DND-41 (cell line): ENCODE measurements around the gene NME3.

Experiments used
- ATAC-seq: fragments of 200-7000 bp; cut with Tn5 transposase; 3 replicates; pipeline ENCODE4 v1.9.1; 2021; ENCODE audit warnings: low read depth; ENCODE audit not compliant: insufficient read depth
- DNase-seq: peaks from one replicate; pipeline ENCODE4 v3.0.0-alpha.2; 2020
- H2AFZ ChIP-seq: 2 replicates; pipeline ENCODE4 v1.6.0; 2012; ENCODE audit warnings: low read depth, low read length
- H3K27ac ChIP-seq: 2 replicates; pipeline ENCODE4 v1.5.1; 2012; ENCODE audit warnings: low read length, inconsistent platforms
- H3K27me3 ChIP-seq: fragments of 200-600 bp; sonication (generic); 2 replicates; pipeline ENCODE4 v1.6.0; 2012; ENCODE audit warnings: low read length, mild to moderate bottlenecking, inconsistent platforms; ENCODE audit not compliant: insufficient read depth, poor library complexity
- H3K36me3 ChIP-seq: 2 replicates; pipeline ENCODE4 v1.5.1; 2012; ENCODE audit warnings: low read length, inconsistent platforms; ENCODE audit not compliant: insufficient read depth
- H3K4me1 ChIP-seq: 2 replicates; pipeline ENCODE4 v1.5.1; 2012; ENCODE audit warnings: mild to moderate bottlenecking, low read length; ENCODE audit not compliant: insufficient read depth
- H3K4me2 ChIP-seq: 2 replicates; pipeline ENCODE4 v1.6.0; 2012; ENCODE audit warnings: mild to moderate bottlenecking, moderate library complexity, low read length, inconsistent platforms; ENCODE audit not compliant: insufficient read depth
- H3K4me3 ChIP-seq, 2 experiments: fragments of 200-600 bp in 1 of 2; shearing (Covaris generic) in 1 of 2; 2 replicates each; pipeline ENCODE4 v1.5.1; 2012 to 2016; ENCODE audit warnings: inconsistent platforms in 2 of 2, low read length in 2 of 2, mild to moderate bottlenecking in 2 of 2, low read depth in 1 of 2, moderate library complexity in 1 of 2
- H3K79me2 ChIP-seq: 2 replicates; pipeline ENCODE4 v1.6.0; 2012; ENCODE audit warnings: low read length, inconsistent platforms; ENCODE audit not compliant: insufficient read depth
- H3K9ac ChIP-seq: 2 replicates; pipeline ENCODE4 v1.6.0; 2012; ENCODE audit warnings: low read depth, mild to moderate bottlenecking, inconsistent platforms, low read length, moderate library complexity
- H3K9me3 ChIP-seq: 2 replicates; pipeline ENCODE4 v1.5.1; 2012; ENCODE audit warnings: low read length, moderate library complexity, mild to moderate bottlenecking, inconsistent platforms; ENCODE audit not compliant: insufficient read depth, severe bottlenecking
- H4K20me1 ChIP-seq: 2 replicates; pipeline ENCODE4 v1.6.0; 2012; ENCODE audit warnings: low read length; ENCODE audit not compliant: insufficient read depth
- EZH2 ChIP-seq: IDR thresholded peaks from 3 replicates; pipeline ENCODE4 v1.6.1; 2012; ENCODE audit warnings: borderline replicate concordance, low read depth, mild to moderate bottlenecking, moderate library complexity, low read length, inconsistent platforms; ENCODE audit not compliant: severe bottlenecking
- TF ChIP-seq, protein P1 (sequence below): IDR thresholded peaks from 2 replicates; pipeline ENCODE4 v1.5.1; 2012; ENCODE audit warnings: borderline replicate concordance, low read length, moderate library complexity, mild to moderate bottlenecking; ENCODE audit not compliant: poor library complexity, severe bottlenecking; ENCODE audit errors: extremely low read depth

Gene NME3

GRCh38 chr16:1727651-1728624, 43.4 kb downstream of the NME3 start:
- no peak overlapping the region for H3K27ac ChIP-seq
- H3K36me3 ChIP-seq = peaks cover 64% of the 10 kb centered on the region
- peaks cover 5% of the 10 kb centered on the region for H3K4me1 ChIP-seq
- no peak overlapping the region for H2AFZ ChIP-seq
- H4K20me1 ChIP-seq = peaks cover 35% of the 10 kb centered on the region
- H3K9me3 ChIP-seq = no peaks in the 10 kb centered on the region
- no peak overlapping the region for H3K9ac ChIP-seq
- no peak for ATAC-seq
- no peak for TF ChIP-seq EZH2
- TF ChIP-seq, protein P1, sequence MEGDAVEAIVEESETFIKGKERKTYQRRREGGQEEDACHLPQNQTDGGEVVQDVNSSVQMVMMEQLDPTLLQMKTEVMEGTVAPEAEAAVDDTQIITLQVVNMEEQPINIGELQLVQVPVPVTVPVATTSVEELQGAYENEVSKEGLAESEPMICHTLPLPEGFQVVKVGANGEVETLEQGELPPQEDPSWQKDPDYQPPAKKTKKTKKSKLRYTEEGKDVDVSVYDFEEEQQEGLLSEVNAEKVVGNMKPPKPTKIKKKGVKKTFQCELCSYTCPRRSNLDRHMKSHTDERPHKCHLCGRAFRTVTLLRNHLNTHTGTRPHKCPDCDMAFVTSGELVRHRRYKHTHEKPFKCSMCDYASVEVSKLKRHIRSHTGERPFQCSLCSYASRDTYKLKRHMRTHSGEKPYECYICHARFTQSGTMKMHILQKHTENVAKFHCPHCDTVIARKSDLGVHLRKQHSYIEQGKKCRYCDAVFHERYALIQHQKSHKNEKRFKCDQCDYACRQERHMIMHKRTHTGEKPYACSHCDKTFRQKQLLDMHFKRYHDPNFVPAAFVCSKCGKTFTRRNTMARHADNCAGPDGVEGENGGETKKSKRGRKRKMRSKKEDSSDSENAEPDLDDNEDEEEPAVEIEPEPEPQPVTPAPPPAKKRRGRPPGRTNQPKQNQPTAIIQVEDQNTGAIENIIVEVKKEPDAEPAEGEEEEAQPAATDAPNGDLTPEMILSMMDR = no peak
- no peak for DNase-seq
- H3K79me2 ChIP-seq = peaks cover 24% of the 10 kb centered on the region
- H3K4me3 ChIP-seq = no peak overlapping the region
- H3K27me3 ChIP-seq = no peaks in the 10 kb centered on the region
- H3K4me2 ChIP-seq = no peak overlapping the region

GRCh38 chr16:1726661-1727502, 44.5 kb downstream of the NME3 start:
- peaks cover 35% of the 10 kb centered on the region for H4K20me1 ChIP-seq
- peaks cover 54% of the 10 kb centered on the region for H3K36me3 ChIP-seq
- no peaks in the 10 kb centered on the region for H3K9me3 ChIP-seq
- H3K79me2 ChIP-seq = peaks cover 24% of the 10 kb centered on the region
- ATAC-seq (no peak), DNase-seq (no peak)
- H3K27me3 ChIP-seq = no peaks in the 10 kb centered on the region
- no peak overlapping the region for H3K4me3 ChIP-seq
- TF ChIP-seq, protein P1 = no peak
- no peak for TF ChIP-seq EZH2
- H3K9ac ChIP-seq = no peak overlapping the region
- H2AFZ ChIP-seq = no peak overlapping the region
- H3K4me1 ChIP-seq = peaks cover 15% of the 10 kb centered on the region
- H3K4me2 ChIP-seq = no peak overlapping the region
- no peak overlapping the region for H3K27ac ChIP-seq

- no peak overlapping the region for H3K9ac ChIP-seq
- no peak overlapping the region for H3K27ac ChIP-seq
- no peak overlapping the region for H3K4me3 ChIP-seq
- H2AFZ ChIP-seq = no peak overlapping the region
- no peaks in the 10 kb centered on the region for H3K27me3 ChIP-seq
- peaks cover 35% of the 10 kb centered on the region for H4K20me1 ChIP-seq
- peaks cover 26% of the 10 kb centered on the region for H3K79me2 ChIP-seq
- no peak for ATAC-seq
- no peak for DNase-seq
- peaks cover 48% of the 10 kb centered on the region for H3K36me3 ChIP-seq
- H3K9me3 ChIP-seq = no peaks in the 10 kb centered on the region
- TF ChIP-seq, protein P1 = no peak
- TF ChIP-seq EZH2 = no peak
- peaks cover 23% of the 10 kb centered on the region for H3K4me1 ChIP-seq
- H3K4me2 ChIP-seq = no peak overlapping the region
Measured at GRCh38 chr16:1724491-1724890, 46.9 kb downstream of the NME3 start.
